Measurements from ENCODE around the gene KIF26A.

- TF ChIP-seq, protein P1, sequence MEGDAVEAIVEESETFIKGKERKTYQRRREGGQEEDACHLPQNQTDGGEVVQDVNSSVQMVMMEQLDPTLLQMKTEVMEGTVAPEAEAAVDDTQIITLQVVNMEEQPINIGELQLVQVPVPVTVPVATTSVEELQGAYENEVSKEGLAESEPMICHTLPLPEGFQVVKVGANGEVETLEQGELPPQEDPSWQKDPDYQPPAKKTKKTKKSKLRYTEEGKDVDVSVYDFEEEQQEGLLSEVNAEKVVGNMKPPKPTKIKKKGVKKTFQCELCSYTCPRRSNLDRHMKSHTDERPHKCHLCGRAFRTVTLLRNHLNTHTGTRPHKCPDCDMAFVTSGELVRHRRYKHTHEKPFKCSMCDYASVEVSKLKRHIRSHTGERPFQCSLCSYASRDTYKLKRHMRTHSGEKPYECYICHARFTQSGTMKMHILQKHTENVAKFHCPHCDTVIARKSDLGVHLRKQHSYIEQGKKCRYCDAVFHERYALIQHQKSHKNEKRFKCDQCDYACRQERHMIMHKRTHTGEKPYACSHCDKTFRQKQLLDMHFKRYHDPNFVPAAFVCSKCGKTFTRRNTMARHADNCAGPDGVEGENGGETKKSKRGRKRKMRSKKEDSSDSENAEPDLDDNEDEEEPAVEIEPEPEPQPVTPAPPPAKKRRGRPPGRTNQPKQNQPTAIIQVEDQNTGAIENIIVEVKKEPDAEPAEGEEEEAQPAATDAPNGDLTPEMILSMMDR (conservative IDR thresholded peaks at IDR 0.05), result no peak
- no peak for TF ChIP-seq ZFX (IDR thresholded peaks at IDR 0.05)
Measured at GRCh38 chr14:104141621-104142091, 3.3 kb downstream of the KIF26A start.
